Measurements from ENCODE around the gene DACT2.

GRCh38 chr6:168272415-168273325 is 46.9 kb downstream of the DACT2 start:
- TF ChIP-seq TCF12 (IDR thresholded peaks at IDR 0.05; ENCODE audit: low read depth, low read length) (no peak), CTCF (IDR thresholded peaks at IDR 0.05 in 2 of 3, conservative IDR thresholded peaks at IDR 0.05 in 1 of 3; ENCODE audit: control insufficient read depth in 2 of 3, extremely low read depth in 1 of 3, insufficient read depth in 1 of 3, low read depth in 3 of 3, low read length in 3 of 3) (no peak), IRF4 (IDR thresholded peaks at IDR 0.05; ENCODE audit: low read depth, low read length) (no peak), RBBP5 (conservative IDR thresholded peaks at IDR 0.05) (no peak), TAF1 (IDR thresholded peaks at IDR 0.05; ENCODE audit: borderline replicate concordance, low read depth, low read length) (no peak)
